HG03159 (cell line): ENCODE data around the gene ITIH5.
A peak's percentile ranks its signal among the peaks of the same experiment; 100 is the strongest.
"Not testable (repeated sequence)": the region's sequence is repeated elsewhere in the genome, so short reads cannot be mapped to it uniquely, and the experiment has no call there.

ENCODE experiments used
- ATAC-seq: cut with Tn5 transposase; IDR thresholded peaks from one replicate; pipeline ENCODE4 v1.9.1; 2021; ENCODE audit warnings: mild to moderate bottlenecking, moderate library complexity; ENCODE audit not compliant: unreplicated experiment

The ITIH5 gene

DNA sequence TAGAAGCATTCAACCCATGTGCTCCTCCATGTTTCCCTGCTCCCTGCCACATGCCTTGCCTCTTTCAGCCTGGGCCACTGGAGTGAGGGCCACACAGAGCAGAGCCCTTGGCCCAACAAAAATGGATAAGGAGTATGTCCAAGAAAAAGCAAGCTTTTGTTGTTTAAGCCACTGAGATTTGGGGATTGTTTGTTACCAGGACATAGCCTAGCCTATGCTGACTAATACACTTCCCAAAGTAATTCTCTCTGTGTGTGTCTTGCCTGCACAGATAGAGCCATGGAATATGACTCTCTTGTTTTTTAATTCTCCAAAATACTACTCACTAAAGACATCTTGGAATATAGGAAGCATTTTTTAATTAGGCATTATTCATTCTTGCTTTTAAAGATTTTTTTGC lies 22.8 kb upstream of the ITIH5 start:
- ATAC-seq, result no peak

GRCh38 chr10:7687228-7687907 lies 20.6 kb upstream of the ITIH5 start:
- ATAC-seq, result peak; percentile 99

DNA sequence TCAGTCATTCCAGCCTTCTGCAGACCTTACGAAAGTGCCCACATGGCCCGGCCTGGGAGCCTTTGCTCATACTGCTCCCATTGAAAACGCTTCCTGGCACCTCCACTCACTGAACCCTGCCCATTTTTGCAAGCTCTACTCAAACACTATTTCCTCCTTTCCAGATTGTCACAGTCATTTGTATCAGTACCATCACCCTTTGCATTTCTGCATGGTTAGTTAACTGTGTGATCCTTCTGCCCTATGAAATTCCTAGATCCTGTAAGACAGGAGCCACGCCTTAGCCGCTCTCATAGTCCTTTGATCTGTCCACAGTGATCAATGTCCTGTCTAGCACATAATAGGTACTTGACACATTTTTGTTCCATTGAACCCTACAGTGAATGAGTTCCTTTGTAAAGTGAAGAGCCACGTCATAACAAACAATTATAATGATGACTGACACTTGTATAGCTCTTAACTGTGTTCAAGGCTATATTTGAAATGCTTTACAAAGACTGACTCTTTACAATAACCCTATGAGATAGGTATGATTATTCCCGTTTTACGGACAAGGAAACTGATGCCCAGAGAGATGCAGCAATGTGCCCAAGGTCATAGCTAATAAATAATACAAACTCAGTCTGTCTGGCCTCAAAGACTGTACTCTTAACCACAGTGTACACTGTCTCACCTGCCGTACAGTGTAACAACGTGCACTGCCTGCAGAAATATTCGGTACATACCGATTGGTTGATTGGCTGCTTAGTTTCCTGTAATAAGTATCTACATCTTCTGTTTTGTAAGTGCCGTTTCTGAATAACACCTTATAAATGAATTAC lies 19.8 kb upstream of the ITIH5 start:
- ATAC-seq, result no peak

- not testable (repeated sequence) for ATAC-seq
Observed at GRCh38 chr10:7680078-7680477, 13.3 kb upstream of the ITIH5 start.

- no peak for ATAC-seq
Observed at GRCh38 chr10:7679256-7679655, 12.5 kb upstream of the ITIH5 start.

GRCh38 chr10:7672341-7673134 lies 5.8 kb upstream of the ITIH5 start:
- ATAC-seq, result no peak

DNA sequence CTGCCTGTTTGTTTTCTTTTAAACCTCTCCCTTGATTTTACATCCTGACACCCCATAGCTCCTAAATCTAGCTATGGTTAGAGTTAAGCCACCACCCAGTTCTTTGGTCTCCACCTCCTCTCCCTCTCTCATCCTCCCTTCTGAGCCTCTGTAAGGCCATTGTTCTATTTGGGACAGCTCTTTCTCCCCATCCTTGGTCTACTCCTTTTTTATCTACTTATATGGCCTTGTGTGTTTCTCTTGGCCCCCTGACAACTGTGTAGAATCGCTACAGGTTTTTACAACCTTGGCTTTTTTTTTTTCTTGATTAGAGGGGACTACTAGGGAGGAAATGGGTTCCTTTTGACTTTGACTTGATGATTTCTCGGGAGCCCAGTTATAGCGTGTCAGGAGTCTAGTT lies 3.4 kb upstream of the ITIH5 start:
- no peak for ATAC-seq

- ATAC-seq, result no peak
Observed at GRCh38 chr10:7667262-7668141, 736 bp upstream of the ITIH5 start.

- no peak for ATAC-seq
Observed at GRCh38 chr10:7665767-7666166, 999 bp downstream of the ITIH5 start.

DNA sequence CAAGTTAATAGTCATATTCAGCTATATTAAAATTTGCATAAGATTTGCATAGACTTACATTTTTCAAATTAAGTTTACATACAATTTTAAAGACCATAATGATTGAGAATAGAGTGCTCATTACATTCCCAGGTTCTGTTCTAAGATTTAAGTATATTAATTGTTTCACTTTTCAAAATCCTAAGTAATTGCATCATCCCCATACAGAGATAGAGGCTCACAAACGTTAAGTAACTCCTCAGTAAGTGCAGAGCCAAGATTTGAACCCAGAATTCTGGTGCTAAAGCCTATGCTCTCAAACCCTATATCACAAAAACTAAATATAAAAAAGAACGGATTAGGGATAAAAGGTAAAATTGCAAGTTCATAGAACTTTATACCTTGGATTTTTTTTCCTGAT lies 2.1 kb downstream of the ITIH5 start:
- no peak for ATAC-seq

GRCh38 chr10:7662522-7662921 lies 4.2 kb downstream of the ITIH5 start:
- no peak for ATAC-seq

GRCh38 chr10:7659560-7659959 lies 7.2 kb downstream of the ITIH5 start:
- ATAC-seq, result no peak

DNA sequence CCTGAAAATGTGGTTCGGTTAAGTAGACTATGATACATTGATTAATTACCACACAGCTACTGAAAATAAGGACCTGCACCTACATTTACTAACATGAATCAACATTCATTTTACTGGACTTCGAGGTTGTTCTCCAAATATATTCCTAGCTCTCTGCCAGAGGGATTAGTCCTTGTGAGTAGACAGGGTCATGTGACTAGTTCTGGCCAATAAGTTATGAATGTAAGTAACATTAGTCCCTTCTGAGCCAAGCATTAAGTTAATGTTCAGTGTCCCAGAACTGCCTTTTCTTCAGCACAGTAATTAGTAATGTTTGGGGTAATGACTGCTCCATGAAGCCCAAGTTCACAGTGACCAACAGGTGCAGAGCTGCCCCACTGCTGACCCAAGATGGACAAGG lies 9.2 kb downstream of the ITIH5 start:
- ATAC-seq, result no peak

DNA sequence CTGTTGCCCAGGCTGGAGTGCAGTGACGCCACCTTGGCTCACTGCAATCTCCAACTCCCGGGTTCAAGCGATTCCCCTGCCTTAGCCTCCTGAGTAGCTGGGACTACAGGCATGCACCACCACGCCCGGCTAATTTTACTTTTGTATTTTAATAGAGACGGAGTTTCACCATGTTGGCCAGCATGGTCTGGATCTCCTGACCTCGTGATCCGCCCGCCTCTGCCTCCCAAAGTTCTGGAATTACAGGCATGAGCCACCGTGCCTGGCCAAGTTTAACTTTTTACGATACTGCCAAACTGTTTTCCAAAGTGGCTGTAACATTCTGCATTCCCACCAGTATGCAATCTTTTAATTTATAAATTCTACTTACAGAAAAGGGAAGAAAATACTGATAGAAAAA lies 9.7 kb downstream of the ITIH5 start:
- not testable (repeated sequence) for ATAC-seq

GRCh38 chr10:7651853-7652470 lies 14.8 kb downstream of the ITIH5 start:
- ATAC-seq, result no peak

GRCh38 chr10:7649673-7650300 lies 17.0 kb downstream of the ITIH5 start:
- ATAC-seq, result no peak

- no peak for ATAC-seq
Observed at GRCh38 chr10:7647062-7647664, 19.6 kb downstream of the ITIH5 start.

GRCh38 chr10:7642491-7643011 lies 24.2 kb downstream of the ITIH5 start:
- ATAC-seq, result no peak
